GM21423 (cell line): ENCODE measurements around the gene PREPL.
"Not testable (repeated sequence)": the region's sequence is repeated elsewhere in the genome, so short reads cannot be mapped to it uniquely, and the experiment has no call there.

Experiments
- ATAC-seq: cut with Tn5 transposase; IDR thresholded peaks from one replicate; pipeline ENCODE4 v1.9.1; 2021; ENCODE audit warnings: mild to moderate bottlenecking, moderate library complexity; ENCODE audit not compliant: unreplicated experiment

Gene PREPL

GRCh38 chr2:44349506-44349905 lies 11.8 kb downstream of the PREPL start:
- ATAC-seq = no peak

DNA sequence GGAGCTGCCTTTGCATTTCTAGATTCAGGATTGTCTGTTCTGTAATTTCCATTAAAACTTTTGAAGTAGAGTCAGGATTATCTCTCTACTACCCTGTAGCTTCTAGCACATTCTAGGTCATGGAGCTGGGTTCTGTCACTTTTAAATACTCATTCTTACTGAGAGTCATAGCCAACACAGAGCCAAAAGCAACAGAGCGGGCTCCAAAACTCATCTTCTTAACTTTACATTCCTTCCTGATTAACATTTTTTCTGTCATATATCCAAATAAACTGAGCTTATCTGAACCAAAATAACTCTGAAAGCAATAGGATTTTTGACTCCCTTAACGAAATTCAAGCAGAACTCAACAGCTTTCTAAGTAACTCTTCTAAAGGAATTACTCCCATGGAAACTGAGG lies 12.9 kb downstream of the PREPL start:
- ATAC-seq = no peak

- no peak for ATAC-seq
These were observed 13.8 kb downstream of the PREPL start for GRCh38 chr2:44347526-44347925.

DNA sequence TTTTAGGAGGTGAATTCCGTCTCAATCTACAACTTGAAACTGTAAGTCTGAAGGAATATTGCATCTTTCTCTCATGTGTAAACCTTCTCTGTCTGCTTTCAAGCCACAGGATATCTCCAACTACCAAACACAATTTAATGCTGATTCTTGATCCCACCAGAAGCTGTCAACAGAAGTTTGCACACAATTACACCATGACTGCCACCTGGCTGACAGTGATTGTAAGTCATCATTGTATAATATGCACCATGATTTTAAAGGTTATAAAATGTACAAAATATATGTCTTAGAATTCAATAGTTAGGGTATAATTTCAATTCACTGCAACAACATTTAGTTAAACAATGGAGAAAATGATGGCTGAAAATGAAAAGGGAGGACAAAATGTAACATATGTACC lies 18.4 kb downstream of the PREPL start:
- no peak for ATAC-seq

- no peak for ATAC-seq
These were observed 25.3 kb downstream of the PREPL start for GRCh38 chr2:44335806-44336538.

DNA sequence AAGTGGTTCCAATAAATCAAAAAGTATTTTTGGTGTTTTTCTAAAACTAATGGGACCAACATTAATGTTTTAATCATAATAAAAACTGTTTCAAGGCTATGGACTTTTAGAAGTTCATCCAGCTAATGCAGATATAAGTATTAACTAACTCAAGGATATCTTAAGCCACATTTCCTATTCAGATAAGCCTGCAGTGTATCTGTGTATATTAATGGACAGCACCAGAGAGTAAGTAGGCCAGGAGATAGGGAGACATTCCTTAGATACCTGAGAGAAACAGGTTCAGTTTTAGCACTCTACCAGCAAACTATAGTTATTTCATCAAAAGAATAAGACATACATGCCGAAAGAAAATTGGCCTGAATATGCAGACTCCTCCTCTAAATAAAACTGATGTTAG lies 27.3 kb downstream of the PREPL start:
- ATAC-seq = no peak

DNA sequence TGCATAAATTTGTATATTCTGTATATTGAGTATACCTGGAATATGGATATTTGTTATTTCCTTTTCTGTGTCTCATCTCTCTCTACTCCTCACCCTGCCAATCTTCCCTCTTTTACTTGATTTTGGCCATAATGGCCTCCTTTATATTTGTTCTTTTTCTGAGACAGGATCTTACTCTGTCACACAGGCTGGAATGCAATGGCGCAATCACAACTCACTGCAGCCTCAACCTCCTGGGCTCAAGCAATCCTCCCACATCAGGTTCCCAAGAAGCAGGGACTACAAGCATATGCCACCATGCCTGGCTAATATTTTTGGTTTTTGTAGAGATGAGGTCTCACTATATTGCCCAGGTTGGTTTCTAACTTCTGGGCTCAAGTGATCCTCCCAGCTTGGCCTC lies 30.5 kb downstream of the PREPL start:
- ATAC-seq = no peak

DNA sequence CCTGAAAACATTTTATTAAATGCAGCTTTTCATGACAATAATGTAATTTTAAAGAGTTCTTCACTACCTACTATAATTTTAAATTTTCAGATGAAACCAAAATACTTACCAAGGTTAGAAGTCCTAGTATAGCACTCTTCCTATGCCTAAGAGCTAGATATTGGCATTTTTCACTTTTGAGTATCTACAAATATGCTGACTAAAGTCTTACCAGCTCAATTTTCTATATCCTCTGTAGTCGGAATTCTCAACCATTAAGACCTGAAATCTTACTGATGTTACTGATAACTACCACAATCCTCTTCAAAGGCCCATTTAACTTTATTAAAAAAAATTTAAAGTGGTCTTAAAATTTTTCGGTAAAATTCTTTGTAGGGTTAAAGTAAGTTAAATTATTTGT lies 32.0 kb downstream of the PREPL start:
- ATAC-seq = no peak

DNA sequence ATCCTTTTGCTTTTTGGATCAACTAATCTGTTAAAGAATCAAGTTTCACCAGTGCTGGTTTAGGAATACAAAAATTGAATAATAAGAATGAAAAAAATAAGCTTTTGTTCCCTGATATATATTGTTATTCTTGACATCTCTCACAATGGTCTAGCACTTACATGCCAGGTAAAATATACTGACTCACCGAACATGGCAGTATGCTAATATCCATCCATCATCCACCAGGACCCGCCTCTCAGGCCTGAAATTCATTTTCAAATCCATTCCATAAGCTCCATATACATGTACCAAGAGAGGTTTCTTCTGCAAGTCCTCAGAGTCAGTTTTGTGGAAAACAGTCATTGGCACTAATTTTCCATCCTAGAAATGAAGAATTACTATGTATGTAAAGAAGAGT lies 32.5 kb downstream of the PREPL start:
- no peak for ATAC-seq

DNA sequence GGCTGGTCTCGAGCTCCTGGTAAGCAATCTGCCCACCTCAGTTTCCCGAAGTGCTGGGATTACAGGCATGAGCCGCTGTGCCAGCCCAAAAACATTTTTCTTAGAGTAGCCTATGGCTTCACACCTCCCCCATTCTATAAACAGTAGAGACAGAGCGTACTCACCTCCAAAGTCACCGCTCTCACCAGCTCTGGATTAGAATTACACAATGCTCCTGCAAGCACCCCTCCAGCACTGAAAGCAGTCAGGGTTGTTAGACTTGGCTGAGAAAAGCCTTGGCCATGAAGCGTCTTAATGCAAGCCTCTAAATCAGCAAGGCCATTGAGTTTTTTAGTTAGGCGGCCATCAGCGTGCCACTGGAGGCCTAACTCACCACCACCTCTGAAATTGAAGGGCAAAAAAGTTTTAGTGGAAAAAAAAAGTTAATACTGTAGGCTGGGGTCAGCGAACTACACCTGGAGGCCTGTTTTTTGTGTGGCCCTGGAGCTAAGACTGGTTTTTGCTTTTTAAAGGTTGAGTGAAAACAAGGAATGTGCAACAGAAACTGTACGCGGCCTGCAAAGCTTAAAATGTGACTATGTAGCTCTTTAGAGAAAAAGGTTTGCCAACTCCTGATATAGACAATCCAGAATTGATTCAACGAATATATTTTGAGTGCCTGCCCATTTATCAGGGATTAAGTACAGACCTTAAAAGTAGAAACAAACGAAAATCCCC lies 34.6 kb downstream of the PREPL start:
- no peak for ATAC-seq

DNA sequence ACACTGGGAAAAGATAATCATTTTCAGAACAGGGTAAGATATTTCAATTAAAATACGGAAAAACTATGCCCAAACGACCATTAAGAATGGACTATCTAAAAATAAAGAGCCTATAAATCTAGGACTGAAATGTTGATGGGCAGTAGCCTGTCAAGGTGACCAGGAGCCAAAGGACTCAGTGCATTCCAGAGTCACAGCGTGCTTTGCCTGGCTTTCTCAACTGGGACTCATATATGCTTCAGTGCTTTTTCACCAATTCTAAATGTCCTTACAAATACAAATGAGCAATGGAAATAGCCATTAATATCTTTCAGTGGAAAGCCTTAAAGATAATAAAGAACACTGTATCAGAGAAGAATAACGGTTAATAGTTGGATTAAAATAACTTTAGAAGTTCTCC lies 35.4 kb downstream of the PREPL start:
- no peak for ATAC-seq

- no peak for ATAC-seq
These were observed 36.3 kb downstream of the PREPL start for GRCh38 chr2:44324971-44325426.

DNA sequence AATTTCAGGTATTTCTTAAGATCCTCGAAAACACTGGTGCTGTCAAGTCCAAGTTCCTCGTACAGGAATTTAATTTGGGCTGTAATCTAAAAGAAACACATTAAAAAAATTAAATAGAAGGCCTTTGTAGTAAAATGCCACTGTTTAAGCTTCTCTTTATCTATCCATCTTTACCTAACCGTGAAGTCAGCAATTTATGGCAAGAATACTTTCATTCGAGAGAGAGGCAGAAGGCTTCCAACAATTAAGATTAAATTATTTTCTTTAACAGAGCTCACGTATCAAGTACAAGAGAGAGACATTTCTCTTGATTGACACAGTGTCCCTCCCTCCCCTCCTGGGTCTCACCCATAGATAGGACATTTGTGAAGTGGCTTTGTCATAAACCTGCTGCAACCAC lies 39.9 kb downstream of the PREPL start:
- ATAC-seq = no peak

DNA sequence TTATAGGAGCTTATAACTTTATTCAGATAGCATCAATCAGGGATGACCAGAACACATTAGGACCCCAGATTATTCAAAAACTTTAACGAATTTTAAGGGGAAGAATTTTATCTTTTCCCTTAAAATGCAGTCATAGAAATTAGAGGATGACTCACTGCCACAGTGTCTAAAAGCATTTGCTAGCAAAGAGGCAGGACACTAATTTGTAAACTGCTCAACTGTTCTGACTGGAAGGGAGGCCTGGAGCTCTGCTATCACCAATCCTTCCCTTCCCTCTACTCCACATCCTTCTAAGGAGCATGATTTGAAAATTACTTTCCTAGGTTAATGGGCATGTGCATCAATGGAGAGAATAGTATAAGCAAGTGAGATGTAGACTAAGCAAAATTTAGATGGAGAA lies 40.5 kb downstream of the PREPL start:
- ATAC-seq = no peak

GRCh38 chr2:44315945-44316344 lies 45.3 kb downstream of the PREPL start:
- no peak for ATAC-seq

DNA sequence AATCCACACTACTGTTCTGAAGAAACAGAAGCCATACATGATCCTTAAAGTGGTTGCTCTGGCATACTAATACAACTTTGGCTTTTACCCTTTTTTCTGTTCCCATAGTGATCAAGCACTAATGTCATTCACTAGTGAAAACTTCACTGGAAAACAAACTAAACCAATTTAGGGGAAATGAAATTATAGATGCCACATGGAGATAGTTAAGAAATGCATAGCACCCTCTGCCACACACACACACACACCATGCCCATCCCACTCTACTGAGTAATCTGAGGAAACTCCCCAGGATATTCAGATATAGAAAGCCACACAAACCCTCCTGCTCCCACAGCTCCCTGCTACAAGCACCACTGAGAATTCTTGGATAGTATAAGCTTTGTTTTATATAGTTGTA lies 46.9 kb downstream of the PREPL start:
- no peak for ATAC-seq

DNA sequence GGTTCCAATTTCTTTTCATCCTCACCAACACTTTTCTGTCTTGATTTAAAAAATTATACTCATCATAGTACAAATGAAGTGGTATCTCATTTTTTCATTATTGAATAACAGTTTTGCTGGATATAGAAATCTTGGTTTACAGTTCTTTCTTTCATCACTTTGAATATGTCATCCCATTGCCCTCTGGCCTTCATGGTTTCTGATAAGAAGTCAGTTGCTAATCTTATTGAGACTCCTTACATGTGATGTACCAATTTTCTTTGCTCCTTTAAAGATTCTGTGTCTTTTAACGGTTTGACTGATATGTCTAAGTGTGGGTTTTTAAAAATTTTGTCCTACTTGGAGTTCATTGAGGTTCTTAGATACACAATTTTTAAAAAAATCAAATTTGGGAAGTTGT lies 51.0 kb downstream of the PREPL start:
- ATAC-seq = no peak

- no peak for ATAC-seq
These were observed 55.4 kb downstream of the PREPL start for GRCh38 chr2:44305882-44306281.

DNA sequence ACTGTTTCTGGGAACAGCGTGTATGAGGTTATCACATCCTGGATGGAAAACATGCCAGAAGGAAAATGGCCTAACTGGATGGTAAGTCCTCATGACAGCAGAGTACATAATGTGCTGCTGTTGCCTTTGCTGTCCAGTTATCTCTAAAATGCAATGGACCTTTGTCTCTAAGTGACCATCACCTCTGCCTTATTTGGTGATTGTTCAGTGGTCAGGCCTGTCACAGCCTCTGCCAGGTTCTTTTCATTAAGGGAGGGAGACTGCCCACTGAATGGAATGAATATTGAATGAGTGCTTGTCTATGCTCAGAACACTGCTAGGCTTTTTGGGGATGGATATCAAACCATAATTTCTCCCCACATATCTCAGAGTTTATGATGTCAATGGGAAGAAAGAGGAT lies 57.0 kb downstream of the PREPL start:
- no peak for ATAC-seq

DNA sequence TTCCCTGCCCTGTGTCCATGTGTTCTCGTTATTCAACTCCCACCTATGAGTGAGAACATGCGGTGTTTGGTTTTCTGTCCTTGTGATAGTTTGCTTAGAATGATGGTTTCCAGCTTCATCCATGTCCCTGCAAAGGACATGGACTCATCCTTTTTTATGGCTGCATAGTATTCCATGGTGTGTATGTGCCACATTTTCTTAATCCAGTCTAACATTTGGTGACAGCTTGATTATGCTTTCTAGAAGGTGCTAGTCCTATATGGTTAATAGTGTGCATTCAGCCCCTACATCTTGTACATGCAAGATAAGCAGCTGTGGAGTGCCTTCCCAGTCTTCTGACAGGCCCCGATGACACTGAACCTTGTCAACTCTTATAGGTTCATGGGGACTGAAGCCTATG lies 57.5 kb downstream of the PREPL start:
- ATAC-seq = not testable (repeated sequence)

- ATAC-seq = no peak
These were observed 60.2 kb downstream of the PREPL start for GRCh38 chr2:44301111-44301510.

GRCh38 chr2:44299635-44300034 lies 61.7 kb downstream of the PREPL start:
- ATAC-seq = no peak

- no peak for ATAC-seq
These were observed 63.9 kb downstream of the PREPL start for GRCh38 chr2:44297431-44297830.
